GM12878 (cell line): ENCODE results near the gene TCTN1. TPM values are rescaled to one million over a fixed set of nuclear protein-coding genes. Genes with fewer than 3 reads are reported as not detected.

Experiments
- ATAC-seq: fragments of 200-7000 bp; cut with Tn5 transposase; 3 replicates; pipeline ENCODE4 v1.9.1; 2020; ENCODE audit warnings: mild to moderate bottlenecking, moderate library complexity
- BruUV-seq: library from RNA; stranded (reverse); fragments of 400-500 nt; replicated peaks from 2 replicates; lab custom pipeline; 2021; lab: Mats Ljungman, UMichigan
- CTCF ChIA-PET: fragments of 300-600 bp; sonication (Branson Sonifier 250); formaldehyde crosslinking; extraction: SDS; loops from one replicate; lab custom pipeline; 2021; ENCODE audit warnings: inconsistent platforms; lab: Yijun Ruan, JAX
- POLR2A ChIA-PET: fragments of 350-600 bp; formaldehyde crosslinking; extraction: SDS; loops from one replicate; lab custom pipeline; 2021; ENCODE audit warnings: inconsistent platforms; lab: Charles Lee
- RAD21 ChIA-PET: fragments of 300-600 bp; sonication (Branson Sonifier 250); formaldehyde crosslinking; loops from one replicate; lab custom pipeline; 2023; ENCODE audit warnings: antibody characterized with exemption; ENCODE audit not compliant: unreplicated experiment; lab: Charles Lee
- SMC1A ChIA-PET: fragments of 300-600 bp; sonication (Branson Sonifier 250); formaldehyde crosslinking; loops from one replicate; lab custom pipeline; 2023; ENCODE audit not compliant: unreplicated experiment, uncharacterized antibody; lab: Charles Lee
- DNase-seq: peaks from one replicate; pipeline ENCODE4 v3.0.0-alpha.2; 2011; ENCODE audit warnings: low read depth, low spot score
- FAIRE-seq: peaks from 3 replicates; lab custom pipeline; 2011; peaks lifted over from hg19 to GRCh38; lab: Jason Lieb, UNC
- H2AFZ ChIP-seq: 2 replicates; pipeline ENCODE4 v1.6.0; 2011; ENCODE audit warnings: low read depth, low read length, control low read depth; ENCODE audit not compliant: control insufficient read depth
- H3K27ac ChIP-seq: 2 replicates; pipeline ENCODE4 v1.5.1; 2011; ENCODE audit warnings: control low read depth; ENCODE audit not compliant: control insufficient read depth, insufficient read depth
- H3K27me3 ChIP-seq, 2 experiments: replicated peaks in 1 of 2; 2 replicates each; pipeline versions ENCODE4 v1.6.0 to v1.6.1; 2011; ENCODE audit warnings: low read length in 1 of 2; ENCODE audit not compliant: control insufficient read depth in 2 of 2, insufficient read depth in 2 of 2
- H3K36me3 ChIP-seq, 2 experiments: 2 replicates each; pipeline ENCODE4 v1.5.1; 2011; ENCODE audit warnings: low read length in 1 of 2; ENCODE audit not compliant: control insufficient read depth in 2 of 2, insufficient read depth in 2 of 2
- H3K4me1 ChIP-seq: 2 replicates; pipeline ENCODE4 v1.6.1; 2011; ENCODE audit warnings: mild to moderate bottlenecking, low read length, moderate library complexity, mixed read lengths; ENCODE audit not compliant: control insufficient read depth, insufficient read depth
- H3K4me2 ChIP-seq: 2 replicates; pipeline ENCODE4 v1.6.0; 2011; ENCODE audit warnings: control low read depth; ENCODE audit not compliant: control insufficient read depth, insufficient read depth
- H3K4me3 ChIP-seq: fragments of 200-600 bp; sonication (generic); 2 replicates; pipeline ENCODE4 v1.5.1; 2016
- H3K79me2 ChIP-seq: 2 replicates; pipeline ENCODE4 v1.6.0; 2011; ENCODE audit warnings: low read length; ENCODE audit not compliant: control insufficient read depth, insufficient read depth
- H3K9ac ChIP-seq: 2 replicates; pipeline ENCODE4 v1.8.0; 2011; ENCODE audit warnings: low read length, control low read depth, mixed read lengths; ENCODE audit not compliant: control insufficient read depth, insufficient read depth
- H3K9me3 ChIP-seq: replicated peaks from 3 replicates; pipeline ENCODE4 v1.5.1; 2011; ENCODE audit warnings: mild to moderate bottlenecking, low read length; ENCODE audit not compliant: control insufficient read depth, insufficient read depth
- H4K20me1 ChIP-seq: 2 replicates; pipeline ENCODE4 v1.6.0; 2011; ENCODE audit not compliant: control insufficient read depth, insufficient read depth
- EZH2 ChIP-seq: IDR thresholded peaks from 2 replicates; pipeline ENCODE4 v1.6.1; 2012; ENCODE audit warnings: low read depth, mild to moderate bottlenecking, control low read depth, inconsistent platforms, low read length, borderline replicate concordance; ENCODE audit not compliant: control insufficient read depth
- HCFC1 ChIP-seq: fragments of 150-350 bp; IDR thresholded peaks from 2 replicates; pipeline ENCODE4 v1.6.1; 2014; ENCODE audit warnings: low read length
- MYC ChIP-seq: IDR thresholded peaks from 2 replicates; pipeline ENCODE4 v1.6.1; 2011; ENCODE audit warnings: mild to moderate bottlenecking, low read length, moderate library complexity, inconsistent platforms; ENCODE audit not compliant: insufficient read depth, insufficient replicate concordance, insufficient read length, severe bottlenecking
- NFXL1 ChIP-seq: fragments of 450-650 bp; IDR thresholded peaks from 2 replicates; pipeline ENCODE4 v1.6.1; 2017; ENCODE audit warnings: antibody characterized with exemption, mild to moderate bottlenecking, borderline replicate concordance
- POLR2AphosphoS5 ChIP-seq: IDR thresholded peaks from 2 replicates; pipeline ENCODE4 v1.6.1; 2011; ENCODE audit warnings: mild to moderate bottlenecking, low read length, inconsistent platforms
- RB1 ChIP-seq: fragments of 450-650 bp; formaldehyde crosslinking; IDR thresholded peaks from 2 replicates; pipeline ENCODE4 v1.6.1; 2017; ENCODE audit warnings: mild to moderate bottlenecking, borderline replicate concordance
- SMAD5 ChIP-seq: IDR thresholded peaks from 2 replicates; pipeline ENCODE4 v1.6.1; 2016; ENCODE audit warnings: antibody characterized with exemption, low read depth
- SMC3 ChIP-seq: IDR thresholded peaks from 2 replicates; pipeline ENCODE4 v1.6.1; 2011; ENCODE audit warnings: low read length, improper control_type of control experiment, borderline replicate concordance
- WGBS: methylation state at CpG from one replicate; pipeline ENCODE4 v1.1.6; 2016; ENCODE audit warnings: low lambda C conversion rate; ENCODE audit not compliant: insufficient replicate concordance, insufficient coverage; ENCODE audit errors: missing lambda C conversion rate; 5-methylcytosine and 5-hydroxymethylcytosine counted together
- in situ Hi-C: fragments of 300-500 bp; cut with MboI; formaldehyde crosslinking; loops from 9 replicates; pipeline ENCODE4 v1.14.3; 2018; ENCODE audit warnings: mixed read lengths
- intact Hi-C: fragments of 100-400 bp; cut with micrococcal nuclease; formaldehyde crosslinking; loops from one replicate; pipeline ENCODE4 v1.14.2; 2022; ENCODE audit not compliant: unreplicated experiment
- polyA plus RNA-seq, 11 experiments: library from polyadenylated mRNA; depleted of rRNA in 4 of 11; unstranded in 6 of 11; stranded (reverse) in 5 of 11; fragments of >200 nt; fragmentation: Nextera tagmentation in 4 of 11; fragmentation: Illumina TruSeq in 1 of 11; extraction: Ambion mirVana in 4 of 11; extraction: Trizol in 1 of 11; gene quantifications; 1 replicate in 1 of 11; 2 replicates in 10 of 11; pipeline versions ENCODE4 v1.2.1 to v1.2.3, GENCODE V29; 2011 to 2016; ENCODE audit warnings: inconsistent platforms in 2 of 11, missing spikeins in 2 of 11, low read depth in 1 of 11
- total RNA-seq, 4 experiments: library from RNA; depleted of rRNA in 3 of 4; stranded (reverse); fragments of >200 nt in 3 of 4; fragmentation: Illumina TruSeq in 1 of 4; extraction: Trizol in 1 of 4; gene quantifications; 2 replicates each; pipeline versions ENCODE4 v1.2.1 to v1.2.3, GENCODE V29; 2013 to 2021
- TF ChIP-seq, protein P1 (sequence below): fragments of 450-650 bp; IDR thresholded peaks from 2 replicates; pipeline ENCODE4 v1.6.1; 2017; ENCODE audit warnings: mild to moderate bottlenecking, moderate library complexity

Gene TCTN1
- total and polyA plus RNA-seq, 10 of the 15 experiments (the other 5 are each of a cell fraction or from before 2014, with no cell fraction given): 8.8 to 23.5 (median 15.3) TPM

DNA sequence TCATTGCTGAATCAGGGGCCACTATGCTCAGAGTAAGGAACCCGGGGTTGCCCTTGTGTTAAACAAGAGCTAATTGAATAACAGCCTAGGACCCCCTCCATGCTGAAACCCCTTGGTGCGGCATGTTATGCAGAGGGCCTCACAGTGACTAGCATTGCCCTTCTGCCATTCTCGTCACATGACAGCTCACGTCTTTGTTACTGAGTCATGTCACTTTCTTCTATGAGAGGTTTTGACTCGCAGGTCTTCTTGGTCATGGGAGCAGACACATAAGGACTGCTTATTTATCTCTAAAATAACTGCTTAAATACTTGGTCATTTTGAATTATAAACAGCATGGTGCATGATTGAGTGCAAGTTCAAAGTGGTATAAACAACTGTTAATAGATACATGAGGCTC lies 24.9 kb downstream of the TCTN1 start:
- intact Hi-C loops: no loop called here
- Histone ChIP-seq H3K4me2 (no peak overlapping the region), H3K4me3 (no peak overlapping the region), H3K9ac (no peak overlapping the region), H3K79me2 (no peaks in the 10 kb centered on the region; the same call in 1 of the 2 replicates), H3K27ac (no peak overlapping the region), H4K20me1 (no peaks in the 10 kb centered on the region), H3K36me3 (no peaks in the 10 kb centered on the region), H3K9me3 (no peaks in the 10 kb centered on the region), H3K4me1 (peaks cover 68% of the 10 kb centered on the region), H2AFZ (no peak overlapping the region), H3K27me3 (no peaks in the 10 kb centered on the region)
- ChIA-PET RAD21 (interaction anchor here (0.6 to 1.3 kb wide), 6 partner anchors 11 to 37 kb away, joined by 3 to 4 read pairs (median 3); no protein-coding TSS in a partner anchor), SMC1A (interaction anchor here (0.6 to 11.3 kb wide), 7 partner anchors 19 to 107 kb away, joined by 3 to 70 read pairs (median 3); no protein-coding TSS in a partner anchor), POLR2A (interaction anchor here (0.5 to 3.4 kb wide), 7 partner anchors 19 to 53 kb away, joined by 3 to 11 read pairs (median 4); no protein-coding TSS in a partner anchor), CTCF (interaction anchor here (0.7 to 1.9 kb wide), 5 partner anchors 11 to 257 kb away, joined by 3 to 10 read pairs (median 3); no protein-coding TSS in a partner anchor)
- TF ChIP-seq POLR2AphosphoS5 (no peak), HCFC1 (no peak), MYC (no peak), SMAD5 (no peak), EZH2 (no peak), NFXL1 (no peak), SMC3 (no peak), RB1 (no peak)
- TF ChIP-seq, protein P1, sequence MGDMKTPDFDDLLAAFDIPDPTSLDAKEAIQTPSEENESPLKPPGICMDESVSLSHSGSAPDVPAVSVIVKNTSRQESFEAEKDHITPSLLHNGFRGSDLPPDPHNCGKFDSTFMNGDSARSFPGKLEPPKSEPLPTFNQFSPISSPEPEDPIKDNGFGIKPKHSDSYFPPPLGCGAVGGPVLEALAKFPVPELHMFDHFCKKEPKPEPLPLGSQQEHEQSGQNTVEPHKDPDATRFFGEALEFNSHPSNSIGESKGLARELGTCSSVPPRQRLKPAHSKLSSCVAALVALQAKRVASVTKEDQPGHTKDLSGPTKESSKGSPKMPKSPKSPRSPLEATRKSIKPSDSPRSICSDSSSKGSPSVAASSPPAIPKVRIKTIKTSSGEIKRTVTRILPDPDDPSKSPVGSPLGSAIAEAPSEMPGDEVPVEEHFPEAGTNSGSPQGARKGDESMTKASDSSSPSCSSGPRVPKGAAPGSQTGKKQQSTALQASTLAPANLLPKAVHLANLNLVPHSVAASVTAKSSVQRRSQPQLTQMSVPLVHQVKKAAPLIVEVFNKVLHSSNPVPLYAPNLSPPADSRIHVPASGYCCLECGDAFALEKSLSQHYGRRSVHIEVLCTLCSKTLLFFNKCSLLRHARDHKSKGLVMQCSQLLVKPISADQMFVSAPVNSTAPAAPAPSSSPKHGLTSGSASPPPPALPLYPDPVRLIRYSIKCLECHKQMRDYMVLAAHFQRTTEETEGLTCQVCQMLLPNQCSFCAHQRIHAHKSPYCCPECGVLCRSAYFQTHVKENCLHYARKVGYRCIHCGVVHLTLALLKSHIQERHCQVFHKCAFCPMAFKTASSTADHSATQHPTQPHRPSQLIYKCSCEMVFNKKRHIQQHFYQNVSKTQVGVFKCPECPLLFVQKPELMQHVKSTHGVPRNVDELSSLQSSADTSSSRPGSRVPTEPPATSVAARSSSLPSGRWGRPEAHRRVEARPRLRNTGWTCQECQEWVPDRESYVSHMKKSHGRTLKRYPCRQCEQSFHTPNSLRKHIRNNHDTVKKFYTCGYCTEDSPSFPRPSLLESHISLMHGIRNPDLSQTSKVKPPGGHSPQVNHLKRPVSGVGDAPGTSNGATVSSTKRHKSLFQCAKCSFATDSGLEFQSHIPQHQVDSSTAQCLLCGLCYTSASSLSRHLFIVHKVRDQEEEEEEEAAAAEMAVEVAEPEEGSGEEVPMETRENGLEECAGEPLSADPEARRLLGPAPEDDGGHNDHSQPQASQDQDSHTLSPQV: no peak
- no TSS peak for BruUV-seq
- ATAC-seq: no peak
- no peak for DNase-seq
- FAIRE-seq: no peak
- in situ Hi-C loops: no loop called here
- WGBS: 96% methylated on average over 5 of the region's 5 CpGs
